HepG2 (cell line): ENCODE results near the gene ZNF512B. TPM values are rescaled to one million over a fixed set of nuclear protein-coding genes. Genes with fewer than 3 reads are reported as not detected.

Experiments used
- CBX5 ChIP-seq: sonication (generic); formaldehyde crosslinking; IDR thresholded peaks from 2 replicates; pipeline ENCODE4 v1.4.0; 2020; ENCODE audit warnings: missing genetic modification reagents, borderline replicate concordance
- KDM5B ChIP-seq: sonication (generic); formaldehyde crosslinking; IDR thresholded peaks from 2 replicates; pipeline ENCODE4 v1.4.0; 2020; ENCODE audit warnings: missing genetic modification reagents, mild to moderate bottlenecking, borderline replicate concordance
- MED1 ChIP-seq: sonication (generic); formaldehyde crosslinking; IDR thresholded peaks from 2 replicates; pipeline ENCODE4 v1.4.0; 2020; ENCODE audit warnings: missing genetic modification reagents
- MXI1 ChIP-seq: IDR thresholded peaks from 3 replicates; pipeline ENCODE4 v1.6.1; 2012; ENCODE audit warnings: low read depth, low read length, inconsistent platforms, borderline replicate concordance
- POGZ ChIP-seq: sonication (generic); formaldehyde crosslinking; IDR thresholded peaks from 2 replicates; pipeline ENCODE4 v1.4.0; 2020; ENCODE audit warnings: mild to moderate bottlenecking, missing genetic modification reagents
- PRDM15 ChIP-seq: sonication (generic); formaldehyde crosslinking; IDR thresholded peaks from 2 replicates; pipeline ENCODE4 v1.4.0; 2020; ENCODE audit warnings: missing genetic modification reagents
- REL ChIP-seq: sonication (generic); formaldehyde crosslinking; conservative IDR thresholded peaks from 2 replicates; pipeline ENCODE4 v1.8.0; 2022; ENCODE audit warnings: mild to moderate bottlenecking, missing genetic modification reagents, moderate library complexity
- SMYD3 ChIP-seq: sonication (generic); formaldehyde crosslinking; IDR thresholded peaks from 2 replicates; pipeline ENCODE4 v1.8.1; 2023; ENCODE audit warnings: mild to moderate bottlenecking, missing genetic modification reagents
- TARDBP ChIP-seq: sonication (generic); formaldehyde crosslinking; IDR thresholded peaks from 2 replicates; pipeline ENCODE4 v1.8.0; 2022; ENCODE audit warnings: mild to moderate bottlenecking, missing genetic modification reagents
- TCF12 ChIP-seq, 2 experiments: fragments of 450-650 bp in 1 of 2; sonication (generic) in 1 of 2; formaldehyde crosslinking in 1 of 2; IDR thresholded peaks; 2 replicates each; pipeline versions ENCODE4 v1.6.1 to v1.8.0; 2017 to 2022; ENCODE audit warnings: antibody characterized with exemption in 1 of 2, mild to moderate bottlenecking in 1 of 2, missing genetic modification reagents in 1 of 2, moderate library complexity in 1 of 2
- TEAD2 ChIP-seq: sonication (generic); formaldehyde crosslinking; IDR thresholded peaks from 2 replicates; pipeline ENCODE4 v1.9.0; 2021; ENCODE audit warnings: missing genetic modification reagents
- ZNF230 ChIP-seq: sonication (generic); formaldehyde crosslinking; IDR thresholded peaks from 2 replicates; pipeline ENCODE4 v1.4.0; 2020; ENCODE audit warnings: mild to moderate bottlenecking, missing genetic modification reagents
- ZNF234 ChIP-seq: sonication (generic); formaldehyde crosslinking; conservative IDR thresholded peaks from 2 replicates; pipeline ENCODE4 v1.5.1; 2020; ENCODE audit warnings: mild to moderate bottlenecking, missing genetic modification reagents
- ZNF326 ChIP-seq: sonication (generic); formaldehyde crosslinking; IDR thresholded peaks from 2 replicates; pipeline ENCODE4 v1.4.0; 2020; ENCODE audit warnings: missing genetic modification reagents, borderline replicate concordance
- ZNF33A ChIP-seq: sonication (generic); formaldehyde crosslinking; IDR thresholded peaks from 2 replicates; pipeline ENCODE4 v1.5.1; 2020; ENCODE audit warnings: missing genetic modification reagents, mild to moderate bottlenecking, moderate library complexity, borderline replicate concordance
- ZNF34 ChIP-seq: sonication (generic); formaldehyde crosslinking; IDR thresholded peaks from 2 replicates; pipeline ENCODE4 v1.4.0; 2020; ENCODE audit warnings: mild to moderate bottlenecking, missing genetic modification reagents, borderline replicate concordance
- ZNF564 ChIP-seq: sonication (generic); formaldehyde crosslinking; IDR thresholded peaks from 2 replicates; pipeline ENCODE4 v1.8.1; 2023; ENCODE audit warnings: mild to moderate bottlenecking, missing genetic modification reagents
- ZNF598 ChIP-seq: sonication (generic); formaldehyde crosslinking; IDR thresholded peaks from 2 replicates; pipeline ENCODE4 v1.5.1; 2020; ENCODE audit warnings: mild to moderate bottlenecking, missing genetic modification reagents, borderline replicate concordance
- ZNF772 ChIP-seq: sonication (generic); formaldehyde crosslinking; IDR thresholded peaks from 2 replicates; pipeline ENCODE4 v1.5.0; 2020; ENCODE audit warnings: mild to moderate bottlenecking, missing genetic modification reagents
- ZNF790 ChIP-seq: sonication (generic); formaldehyde crosslinking; IDR thresholded peaks from 2 replicates; pipeline ENCODE4 v1.8.0; 2022; ENCODE audit warnings: missing genetic modification reagents, mild to moderate bottlenecking, borderline replicate concordance
- ZNF879 ChIP-seq: sonication (generic); formaldehyde crosslinking; IDR thresholded peaks from 2 replicates; pipeline ENCODE4 v1.8.1; 2023; ENCODE audit warnings: missing genetic modification reagents
- polyA plus RNA-seq, 8 experiments: library from polyadenylated mRNA; depleted of rRNA in 3 of 8; stranded (reverse) in 7 of 8; unstranded in 1 of 8; fragments of >200 nt; fragmentation: Illumina TruSeq in 4 of 8; extraction: Trizol in 4 of 8; gene quantifications; 2 replicates each; pipeline versions ENCODE4 v1.2.1 to v1.2.3, GENCODE V29; 2011 to 2016; ENCODE audit warnings: low read depth in 4 of 8, missing spikeins in 1 of 8, mixed read lengths in 1 of 8; ENCODE audit not compliant: insufficient read depth in 1 of 8
- total RNA-seq, 5 experiments: library from RNA; depleted of rRNA; stranded (reverse); fragments of >200 nt; fragmentation: Illumina TruSeq; extraction: Trizol; gene quantifications; 2 replicates each; pipeline ENCODE4 v1.2.3, GENCODE V29; 2016; ENCODE audit warnings: low read depth in 1 of 5
- TF ChIP-seq, protein P1 (sequence below): sonication (generic); formaldehyde crosslinking; IDR thresholded peaks from 2 replicates; pipeline ENCODE4 v1.9.0; 2021; ENCODE audit warnings: missing genetic modification reagents, mild to moderate bottlenecking, borderline replicate concordance

Gene ZNF512B
- total and polyA plus RNA-seq, 2 of the 13 experiments (the other 11 are each of a cell fraction or from before 2014, with no cell fraction given), result 11.5 to 30.6 TPM

GRCh38 chr20:63978319-63979228 is 8.8 kb upstream of the ZNF512B start (continued):
- TF ChIP-seq ZNF790 (no peak), ZNF234 (CRISPR knock-in tag) (no peak; the same call in 1 of the 2 replicates), PRDM15 (CRISPR knock-in tag) (peak; percentile 74), ZNF33A (no peak), TCF12 (IDR thresholded peaks at IDR 0.05) (no peak), TCF12 (CRISPR knock-in tag; IDR thresholded peaks at IDR 0.05) (no peak), ZNF598 (CRISPR knock-in tag) (peak; percentile 68; the same call in 1 of the 2 replicates), ZNF34 (CRISPR knock-in tag) (no peak), TEAD2 (no peak), CBX5 (CRISPR knock-in tag) (peak; percentile 52; the same call in 1 of the 2 replicates), ZNF879 (CRISPR knock-in tag) (peak; percentile 96), ZNF564 (CRISPR knock-in tag) (peak; percentile 28; the same call in 1 of the 2 replicates), ZNF772 (CRISPR knock-in tag) (peak; percentile 90), MED1 (CRISPR knock-in tag) (peak; percentile 84), SMYD3 (CRISPR knock-in tag) (no peak), REL (CRISPR knock-in tag) (no peak; the same call in 1 of the 2 replicates), MXI1 (peak; percentile 64; the same call in 1 of the 3 replicates), POGZ (CRISPR knock-in tag) (peak; percentile 65; the same call in 1 of the 2 replicates), KDM5B (peak; percentile 94), ZNF230 (CRISPR knock-in tag) (peak; percentile 86; the same call in 1 of the 2 replicates), TARDBP (peak; percentile 71), ZNF326 (peak; percentile 73; the same call in 1 of the 2 replicates)
- TF ChIP-seq, protein P1, sequence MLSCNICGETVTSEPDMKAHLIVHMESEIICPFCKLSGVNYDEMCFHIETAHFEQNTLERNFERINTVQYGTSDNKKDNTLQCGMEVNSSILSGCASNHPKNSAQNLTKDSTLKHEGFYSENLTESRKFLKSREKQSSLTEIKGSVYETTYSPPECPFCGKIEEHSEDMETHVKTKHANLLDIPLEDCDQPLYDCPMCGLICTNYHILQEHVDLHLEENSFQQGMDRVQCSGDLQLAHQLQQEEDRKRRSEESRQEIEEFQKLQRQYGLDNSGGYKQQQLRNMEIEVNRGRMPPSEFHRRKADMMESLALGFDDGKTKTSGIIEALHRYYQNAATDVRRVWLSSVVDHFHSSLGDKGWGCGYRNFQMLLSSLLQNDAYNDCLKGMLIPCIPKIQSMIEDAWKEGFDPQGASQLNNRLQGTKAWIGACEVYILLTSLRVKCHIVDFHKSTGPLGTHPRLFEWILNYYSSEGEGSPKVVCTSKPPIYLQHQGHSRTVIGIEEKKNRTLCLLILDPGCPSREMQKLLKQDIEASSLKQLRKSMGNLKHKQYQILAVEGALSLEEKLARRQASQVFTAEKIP, result peak; percentile 96; the same call in 1 of the 2 replicates
